Measurements from ENCODE around the gene BPHL.

DNA sequence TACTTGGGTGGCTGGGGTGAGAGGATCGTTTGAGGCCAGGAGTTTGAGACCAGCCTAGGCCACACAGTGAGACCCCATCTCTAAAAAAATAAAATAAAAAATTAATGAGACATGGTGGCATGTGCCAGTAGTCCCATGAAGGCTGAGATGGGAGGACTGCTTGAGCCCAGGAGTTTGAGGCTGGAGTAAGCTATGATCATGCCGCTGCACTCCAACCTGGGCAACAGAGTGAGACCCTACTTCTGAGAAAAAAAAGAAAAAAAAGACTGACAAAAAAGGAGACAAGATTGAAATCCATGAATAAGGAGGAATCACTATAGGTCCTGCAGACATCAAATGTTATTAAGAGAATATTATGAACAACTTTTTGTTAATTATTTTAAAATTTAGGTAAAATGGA lies 23.7 kb upstream of the BPHL start:
- TF ChIP-seq, protein P1, sequence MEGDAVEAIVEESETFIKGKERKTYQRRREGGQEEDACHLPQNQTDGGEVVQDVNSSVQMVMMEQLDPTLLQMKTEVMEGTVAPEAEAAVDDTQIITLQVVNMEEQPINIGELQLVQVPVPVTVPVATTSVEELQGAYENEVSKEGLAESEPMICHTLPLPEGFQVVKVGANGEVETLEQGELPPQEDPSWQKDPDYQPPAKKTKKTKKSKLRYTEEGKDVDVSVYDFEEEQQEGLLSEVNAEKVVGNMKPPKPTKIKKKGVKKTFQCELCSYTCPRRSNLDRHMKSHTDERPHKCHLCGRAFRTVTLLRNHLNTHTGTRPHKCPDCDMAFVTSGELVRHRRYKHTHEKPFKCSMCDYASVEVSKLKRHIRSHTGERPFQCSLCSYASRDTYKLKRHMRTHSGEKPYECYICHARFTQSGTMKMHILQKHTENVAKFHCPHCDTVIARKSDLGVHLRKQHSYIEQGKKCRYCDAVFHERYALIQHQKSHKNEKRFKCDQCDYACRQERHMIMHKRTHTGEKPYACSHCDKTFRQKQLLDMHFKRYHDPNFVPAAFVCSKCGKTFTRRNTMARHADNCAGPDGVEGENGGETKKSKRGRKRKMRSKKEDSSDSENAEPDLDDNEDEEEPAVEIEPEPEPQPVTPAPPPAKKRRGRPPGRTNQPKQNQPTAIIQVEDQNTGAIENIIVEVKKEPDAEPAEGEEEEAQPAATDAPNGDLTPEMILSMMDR (IDR thresholded peaks at IDR 0.05) = no peak
- no peak for TF ChIP-seq POLR2A (IDR thresholded peaks at IDR 0.05)

All from esophagus squamous epithelium (tissue), 4 donors.